NCI-H748 (cell line): ENCODE results near the gene THAP3.

ENCODE experiments used
- DNase-seq: peaks from one replicate; lab custom pipeline; 2025; ENCODE audit not compliant: unreplicated experiment; lab: John Stamatoyannopoulos, UW

THAP3 gene

GRCh38 chr1:6666696-6667095 is 42.0 kb downstream of the THAP3 start:
- DNase-seq, result no peak

- no peak for DNase-seq
These were observed 42.5 kb downstream of the THAP3 start for GRCh38 chr1:6667139-6667538.

DNA sequence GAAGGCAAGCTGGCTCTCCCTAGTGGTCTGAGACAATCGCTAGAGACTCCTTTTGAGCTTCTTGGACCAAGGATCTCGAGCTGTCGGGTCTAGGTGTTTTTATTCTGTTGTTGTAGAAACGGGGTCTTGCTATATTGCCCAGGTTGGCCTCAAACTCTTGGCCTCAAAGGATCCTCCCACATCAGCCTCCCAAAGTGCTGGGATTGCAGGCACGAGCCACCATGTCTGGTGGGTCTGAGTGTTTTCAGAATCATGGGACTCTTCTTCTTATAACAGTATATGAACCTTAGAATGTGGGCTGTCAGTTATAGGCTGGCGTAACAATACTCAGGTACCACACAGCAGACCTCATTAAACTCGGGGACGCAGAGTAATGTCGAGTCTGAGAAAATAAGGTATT is 43.8 kb downstream of the THAP3 start:
- no peak for DNase-seq

- no peak for DNase-seq
These were observed 47.9 kb downstream of the THAP3 start for GRCh38 chr1:6672558-6672957.

DNA sequence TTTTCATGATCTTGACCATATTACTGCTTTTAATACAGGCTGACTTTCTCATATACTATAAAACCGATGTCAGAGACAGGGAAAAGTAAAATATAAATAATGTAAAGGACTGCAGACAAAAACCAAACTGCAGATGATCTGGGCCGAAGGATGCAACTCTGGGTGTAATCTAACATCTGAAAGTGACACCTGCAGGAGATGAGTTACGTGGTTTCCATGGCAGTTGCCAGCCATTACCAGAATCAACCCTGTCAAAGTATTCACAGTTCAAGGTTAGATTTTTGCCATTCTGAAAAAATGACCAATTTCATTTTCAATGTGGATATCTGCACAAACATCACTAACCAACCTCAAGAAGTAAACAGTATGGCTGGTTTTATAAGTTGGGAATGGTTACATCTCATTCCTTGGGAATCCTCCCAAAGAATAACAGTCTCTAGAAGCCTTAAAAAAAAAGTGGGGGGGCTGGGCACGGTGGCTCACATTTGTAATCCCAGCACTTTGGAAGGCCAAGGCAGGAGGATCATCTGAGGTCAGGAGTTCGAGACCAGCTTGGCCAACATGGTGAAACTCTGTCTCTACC is 49.2 kb downstream of the THAP3 start:
- no peak for DNase-seq

DNA sequence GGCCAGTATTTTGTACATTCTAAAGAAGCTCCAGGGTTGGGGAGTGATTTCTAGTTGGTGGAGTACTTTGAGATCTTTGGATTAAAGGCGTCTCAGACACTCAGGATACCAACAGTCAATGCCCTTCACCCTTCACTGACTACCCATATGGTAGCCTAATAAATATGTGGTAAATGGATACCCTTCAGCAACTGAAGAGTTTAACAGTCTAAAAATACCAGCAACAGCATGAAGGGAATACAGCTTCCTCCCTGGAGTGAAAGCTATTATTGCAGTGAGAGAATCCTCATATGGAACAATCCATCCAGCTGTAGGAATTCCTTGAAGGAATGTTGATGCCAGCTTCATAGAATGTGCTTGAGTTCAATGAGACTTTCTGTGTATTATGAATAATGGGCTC is 50.1 kb downstream of the THAP3 start:
- DNase-seq, result no peak

DNA sequence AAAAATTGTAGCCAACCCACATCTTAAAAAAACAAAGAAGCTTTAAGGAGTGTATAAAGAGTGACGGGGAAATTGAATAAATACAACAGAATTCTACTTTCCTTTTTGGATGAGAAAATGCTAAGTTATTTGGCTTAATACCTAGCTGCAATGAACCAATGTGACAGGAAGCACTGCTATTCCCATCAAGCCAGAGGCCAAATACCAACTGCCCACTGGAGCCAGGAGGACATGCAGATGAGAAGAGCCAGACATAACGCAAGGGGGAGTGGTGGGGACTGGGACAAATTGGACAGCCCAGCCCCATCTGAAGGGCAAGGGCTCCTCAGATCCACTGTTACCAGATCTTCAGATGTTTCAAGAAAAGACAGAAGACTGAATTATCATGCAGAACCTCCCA is 51.3 kb downstream of the THAP3 start:
- DNase-seq, result no peak
